GM12878 (cell line): Measurements from ENCODE around the gene HCN4. TPM values are rescaled to one million over a fixed set of nuclear protein-coding genes. Genes with fewer than 3 reads are reported as not detected.

Experiments used
- ATAC-seq: fragments of 200-7000 bp; cut with Tn5 transposase; 3 replicates; pipeline ENCODE4 v1.9.1; 2020; ENCODE audit warnings: mild to moderate bottlenecking, moderate library complexity
- BruUV-seq: library from RNA; stranded (reverse); fragments of 400-500 nt; replicated peaks from 2 replicates; lab custom pipeline; 2021; lab: Mats Ljungman, UMichigan
- CTCF ChIA-PET: fragments of 300-600 bp; sonication (Branson Sonifier 250); formaldehyde crosslinking; extraction: SDS; loops from one replicate; lab custom pipeline; 2021; ENCODE audit warnings: inconsistent platforms; lab: Yijun Ruan, JAX
- POLR2A ChIA-PET: fragments of 350-600 bp; formaldehyde crosslinking; extraction: SDS; loops from one replicate; lab custom pipeline; 2021; ENCODE audit warnings: inconsistent platforms; lab: Charles Lee
- RAD21 ChIA-PET: fragments of 300-600 bp; sonication (Branson Sonifier 250); formaldehyde crosslinking; loops from one replicate; lab custom pipeline; 2023; ENCODE audit warnings: antibody characterized with exemption; ENCODE audit not compliant: unreplicated experiment; lab: Charles Lee
- SMC1A ChIA-PET: fragments of 300-600 bp; sonication (Branson Sonifier 250); formaldehyde crosslinking; loops from one replicate; lab custom pipeline; 2023; ENCODE audit not compliant: unreplicated experiment, uncharacterized antibody; lab: Charles Lee
- DNase-seq: peaks from one replicate; pipeline ENCODE4 v3.0.0-alpha.2; 2011; ENCODE audit warnings: low read depth, low spot score
- FAIRE-seq: peaks from 3 replicates; lab custom pipeline; 2011; peaks lifted over from hg19 to GRCh38; lab: Jason Lieb, UNC
- H2AFZ ChIP-seq: 2 replicates; pipeline ENCODE4 v1.6.0; 2011; ENCODE audit warnings: low read depth, low read length, control low read depth; ENCODE audit not compliant: control insufficient read depth
- H3K27ac ChIP-seq: 2 replicates; pipeline ENCODE4 v1.5.1; 2011; ENCODE audit warnings: control low read depth; ENCODE audit not compliant: control insufficient read depth, insufficient read depth
- H3K27me3 ChIP-seq, 2 experiments: replicated peaks in 1 of 2; 2 replicates each; pipeline versions ENCODE4 v1.6.0 to v1.6.1; 2011; ENCODE audit warnings: low read length in 1 of 2; ENCODE audit not compliant: control insufficient read depth in 2 of 2, insufficient read depth in 2 of 2
- H3K36me3 ChIP-seq, 2 experiments: 2 replicates each; pipeline ENCODE4 v1.5.1; 2011; ENCODE audit warnings: low read length in 1 of 2; ENCODE audit not compliant: control insufficient read depth in 2 of 2, insufficient read depth in 2 of 2
- H3K4me1 ChIP-seq: 2 replicates; pipeline ENCODE4 v1.6.1; 2011; ENCODE audit warnings: mild to moderate bottlenecking, low read length, moderate library complexity, mixed read lengths; ENCODE audit not compliant: control insufficient read depth, insufficient read depth
- H3K4me2 ChIP-seq: 2 replicates; pipeline ENCODE4 v1.6.0; 2011; ENCODE audit warnings: control low read depth; ENCODE audit not compliant: control insufficient read depth, insufficient read depth
- H3K4me3 ChIP-seq: fragments of 200-600 bp; sonication (generic); 2 replicates; pipeline ENCODE4 v1.5.1; 2016
- H3K79me2 ChIP-seq: 2 replicates; pipeline ENCODE4 v1.6.0; 2011; ENCODE audit warnings: low read length; ENCODE audit not compliant: control insufficient read depth, insufficient read depth
- H3K9ac ChIP-seq: 2 replicates; pipeline ENCODE4 v1.8.0; 2011; ENCODE audit warnings: low read length, control low read depth, mixed read lengths; ENCODE audit not compliant: control insufficient read depth, insufficient read depth
- H3K9me3 ChIP-seq: replicated peaks from 3 replicates; pipeline ENCODE4 v1.5.1; 2011; ENCODE audit warnings: mild to moderate bottlenecking, low read length; ENCODE audit not compliant: control insufficient read depth, insufficient read depth
- H4K20me1 ChIP-seq: 2 replicates; pipeline ENCODE4 v1.6.0; 2011; ENCODE audit not compliant: control insufficient read depth, insufficient read depth
- CBX5 ChIP-seq: sonication (generic); IDR thresholded peaks from 2 replicates; pipeline ENCODE4 v1.6.1; 2016; ENCODE audit warnings: low read depth, moderate library complexity, mild to moderate bottlenecking, inconsistent platforms
- EGR1 ChIP-seq, 2 experiments: IDR thresholded peaks; 1 replicate in 1 of 2; 2 replicates in 1 of 2; pipeline ENCODE4 v1.6.1; 2011 to 2012; ENCODE audit warnings: low read depth in 2 of 2, low read length in 2 of 2, borderline replicate concordance in 1 of 2, mild to moderate bottlenecking in 1 of 2, moderate library complexity in 1 of 2
- JUNB ChIP-seq: IDR thresholded peaks from 2 replicates; pipeline ENCODE4 v1.6.1; 2016; ENCODE audit warnings: antibody characterized with exemption, mild to moderate bottlenecking
- PAX8 ChIP-seq: fragments of 450-650 bp; IDR thresholded peaks from 2 replicates; pipeline ENCODE4 v1.6.1; 2017; ENCODE audit warnings: mild to moderate bottlenecking, moderate library complexity
- POLR2AphosphoS2 ChIP-seq: IDR thresholded peaks from 2 replicates; pipeline ENCODE4 v1.6.1; 2011; ENCODE audit warnings: low read depth, mild to moderate bottlenecking, low read length, improper control_type of control experiment, moderate library complexity
- SMC3 ChIP-seq: IDR thresholded peaks from 2 replicates; pipeline ENCODE4 v1.6.1; 2011; ENCODE audit warnings: low read length, improper control_type of control experiment, borderline replicate concordance
- SPI1 ChIP-seq: IDR thresholded peaks from 2 replicates; pipeline ENCODE4 v1.6.1; 2011; ENCODE audit warnings: low read depth, mild to moderate bottlenecking, low read length, moderate library complexity, borderline replicate concordance; ENCODE audit not compliant: insufficient read depth
- TCF7 ChIP-seq: IDR thresholded peaks from 2 replicates; pipeline ENCODE4 v1.6.1; 2014; ENCODE audit warnings: antibody characterized with exemption, borderline replicate concordance
- ZBTB40 ChIP-seq: fragments of 450-650 bp; IDR thresholded peaks from 2 replicates; pipeline ENCODE4 v1.6.1; 2016; ENCODE audit warnings: mild to moderate bottlenecking, moderate library complexity, borderline replicate concordance
- ZZZ3 ChIP-seq: IDR thresholded peaks from 2 replicates; pipeline ENCODE4 v1.6.1; 2011; ENCODE audit warnings: low read depth; ENCODE audit not compliant: control insufficient read depth, insufficient read length
- WGBS: methylation state at CpG from one replicate; pipeline ENCODE4 v1.1.6; 2016; ENCODE audit warnings: low lambda C conversion rate; ENCODE audit not compliant: insufficient replicate concordance, insufficient coverage; ENCODE audit errors: missing lambda C conversion rate; 5-methylcytosine and 5-hydroxymethylcytosine counted together
- in situ Hi-C: fragments of 300-500 bp; cut with MboI; formaldehyde crosslinking; loops from 9 replicates; pipeline ENCODE4 v1.14.3; 2018; ENCODE audit warnings: mixed read lengths
- intact Hi-C: fragments of 100-400 bp; cut with micrococcal nuclease; formaldehyde crosslinking; loops from one replicate; pipeline ENCODE4 v1.14.2; 2022; ENCODE audit not compliant: unreplicated experiment
- polyA plus RNA-seq, 11 experiments: library from polyadenylated mRNA; depleted of rRNA in 4 of 11; unstranded in 6 of 11; stranded (reverse) in 5 of 11; fragments of >200 nt; fragmentation: Nextera tagmentation in 4 of 11; fragmentation: Illumina TruSeq in 1 of 11; extraction: Ambion mirVana in 4 of 11; extraction: Trizol in 1 of 11; gene quantifications; 1 replicate in 1 of 11; 2 replicates in 10 of 11; pipeline versions ENCODE4 v1.2.1 to v1.2.3, GENCODE V29; 2011 to 2016; ENCODE audit warnings: inconsistent platforms in 2 of 11, missing spikeins in 2 of 11, low read depth in 1 of 11
- total RNA-seq, 4 experiments: library from RNA; depleted of rRNA in 3 of 4; stranded (reverse); fragments of >200 nt in 3 of 4; fragmentation: Illumina TruSeq in 1 of 4; extraction: Trizol in 1 of 4; gene quantifications; 2 replicates each; pipeline versions ENCODE4 v1.2.1 to v1.2.3, GENCODE V29; 2013 to 2021
- TF ChIP-seq, protein P1 (sequence below): fragments of 450-650 bp; IDR thresholded peaks from 2 replicates; pipeline ENCODE4 v1.6.1; 2017; ENCODE audit warnings: mild to moderate bottlenecking, moderate library complexity

Gene HCN4
- total and polyA plus RNA-seq, 10 of the 15 experiments (the other 5 are each of a cell fraction or from before 2014, with no cell fraction given), result 0.03 to 0.10 TPM; not detected in 8

DNA sequence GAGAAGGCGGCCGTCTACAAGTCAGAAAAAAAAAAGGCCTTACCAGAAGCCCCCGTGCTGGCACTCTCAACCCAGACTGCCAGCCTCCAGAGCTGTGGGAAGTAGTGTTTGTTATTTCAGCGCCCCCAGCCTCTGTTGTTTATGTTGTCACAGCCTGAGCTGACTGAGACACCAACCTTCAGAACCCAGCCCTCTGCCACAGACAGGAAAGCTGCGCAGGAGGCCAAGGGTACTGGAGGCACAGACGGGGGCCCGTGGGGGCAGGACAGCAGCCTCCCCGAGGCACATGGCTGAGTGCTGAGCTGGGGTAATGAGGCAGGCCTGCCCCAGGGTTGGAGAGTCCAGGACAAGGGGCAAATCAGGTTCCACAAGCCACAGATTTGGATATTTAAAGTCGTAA lies 33.7 kb downstream of the HCN4 start:
- POLR2A ChIA-PET, result no interaction called here
- Histone ChIP-seq H3K27me3 (no peaks in the 10 kb centered on the region; a peak in 3 of 4 replicates), H3K4me1 (no peaks in the 10 kb centered on the region), H3K27ac (no peak overlapping the region), H3K79me2 (no peaks in the 10 kb centered on the region), H3K9me3 (no peaks in the 10 kb centered on the region), H3K4me2 (no peak overlapping the region), H3K9ac (no peak overlapping the region), H3K36me3 (no peaks in the 10 kb centered on the region), H3K4me3 (no peak overlapping the region), H2AFZ (no peak overlapping the region), H4K20me1 (no peaks in the 10 kb centered on the region)
- SMC1A ChIA-PET, result no interaction called here
- DNase-seq, result no peak
- intact Hi-C loops (no loop called here), in situ Hi-C loops (no loop called here)
- WGBS, result 8% methylated on average over 9 of the region's 9 CpGs
- RAD21 ChIA-PET, result no interaction called here
- TF ChIP-seq CBX5, result no peak
- no peak for TF ChIP-seq ZBTB40
- TF ChIP-seq, protein P1, sequence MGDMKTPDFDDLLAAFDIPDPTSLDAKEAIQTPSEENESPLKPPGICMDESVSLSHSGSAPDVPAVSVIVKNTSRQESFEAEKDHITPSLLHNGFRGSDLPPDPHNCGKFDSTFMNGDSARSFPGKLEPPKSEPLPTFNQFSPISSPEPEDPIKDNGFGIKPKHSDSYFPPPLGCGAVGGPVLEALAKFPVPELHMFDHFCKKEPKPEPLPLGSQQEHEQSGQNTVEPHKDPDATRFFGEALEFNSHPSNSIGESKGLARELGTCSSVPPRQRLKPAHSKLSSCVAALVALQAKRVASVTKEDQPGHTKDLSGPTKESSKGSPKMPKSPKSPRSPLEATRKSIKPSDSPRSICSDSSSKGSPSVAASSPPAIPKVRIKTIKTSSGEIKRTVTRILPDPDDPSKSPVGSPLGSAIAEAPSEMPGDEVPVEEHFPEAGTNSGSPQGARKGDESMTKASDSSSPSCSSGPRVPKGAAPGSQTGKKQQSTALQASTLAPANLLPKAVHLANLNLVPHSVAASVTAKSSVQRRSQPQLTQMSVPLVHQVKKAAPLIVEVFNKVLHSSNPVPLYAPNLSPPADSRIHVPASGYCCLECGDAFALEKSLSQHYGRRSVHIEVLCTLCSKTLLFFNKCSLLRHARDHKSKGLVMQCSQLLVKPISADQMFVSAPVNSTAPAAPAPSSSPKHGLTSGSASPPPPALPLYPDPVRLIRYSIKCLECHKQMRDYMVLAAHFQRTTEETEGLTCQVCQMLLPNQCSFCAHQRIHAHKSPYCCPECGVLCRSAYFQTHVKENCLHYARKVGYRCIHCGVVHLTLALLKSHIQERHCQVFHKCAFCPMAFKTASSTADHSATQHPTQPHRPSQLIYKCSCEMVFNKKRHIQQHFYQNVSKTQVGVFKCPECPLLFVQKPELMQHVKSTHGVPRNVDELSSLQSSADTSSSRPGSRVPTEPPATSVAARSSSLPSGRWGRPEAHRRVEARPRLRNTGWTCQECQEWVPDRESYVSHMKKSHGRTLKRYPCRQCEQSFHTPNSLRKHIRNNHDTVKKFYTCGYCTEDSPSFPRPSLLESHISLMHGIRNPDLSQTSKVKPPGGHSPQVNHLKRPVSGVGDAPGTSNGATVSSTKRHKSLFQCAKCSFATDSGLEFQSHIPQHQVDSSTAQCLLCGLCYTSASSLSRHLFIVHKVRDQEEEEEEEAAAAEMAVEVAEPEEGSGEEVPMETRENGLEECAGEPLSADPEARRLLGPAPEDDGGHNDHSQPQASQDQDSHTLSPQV, result no peak
- no peak for TF ChIP-seq ZZZ3
- no peak for TF ChIP-seq SPI1
- no peak for TF ChIP-seq SMC3
- no peak for TF ChIP-seq PAX8
- TF ChIP-seq TCF7, result no peak
- TF ChIP-seq POLR2AphosphoS2, result no peak
- TF ChIP-seq JUNB, result no peak
- TF ChIP-seq EGR1 (IDR thresholded peaks at IDR 0.05; ENCODE audit: borderline replicate concordance in 1 of 2, low read depth in 2 of 2, low read length in 2 of 2), result no peak
- ATAC-seq, result no peak
- FAIRE-seq, result no peak
- BruUV-seq, result no TSS peak
- CTCF ChIA-PET, result interaction anchor here (1.1 kb wide), 1 partner anchor 20 kb away, joined by 3 read pairs; no protein-coding TSS in a partner anchor
